DND-41 (cell line): ENCODE measurements around the gene C1QTNF6.

Source experiments
- ATAC-seq: fragments of 200-7000 bp; cut with Tn5 transposase; 3 replicates; pipeline ENCODE4 v1.9.1; 2021; ENCODE audit warnings: low read depth; ENCODE audit not compliant: insufficient read depth
- DNase-seq: peaks from one replicate; pipeline ENCODE4 v3.0.0-alpha.2; 2020
- H2AFZ ChIP-seq: 2 replicates; pipeline ENCODE4 v1.6.0; 2012; ENCODE audit warnings: low read depth, low read length
- H3K27ac ChIP-seq: 2 replicates; pipeline ENCODE4 v1.5.1; 2012; ENCODE audit warnings: low read length, inconsistent platforms
- H3K27me3 ChIP-seq: fragments of 200-600 bp; sonication (generic); 2 replicates; pipeline ENCODE4 v1.6.0; 2012; ENCODE audit warnings: low read length, mild to moderate bottlenecking, inconsistent platforms; ENCODE audit not compliant: insufficient read depth, poor library complexity
- H3K36me3 ChIP-seq: 2 replicates; pipeline ENCODE4 v1.5.1; 2012; ENCODE audit warnings: low read length, inconsistent platforms; ENCODE audit not compliant: insufficient read depth
- H3K4me1 ChIP-seq: 2 replicates; pipeline ENCODE4 v1.5.1; 2012; ENCODE audit warnings: mild to moderate bottlenecking, low read length; ENCODE audit not compliant: insufficient read depth
- H3K4me2 ChIP-seq: 2 replicates; pipeline ENCODE4 v1.6.0; 2012; ENCODE audit warnings: mild to moderate bottlenecking, moderate library complexity, low read length, inconsistent platforms; ENCODE audit not compliant: insufficient read depth
- H3K4me3 ChIP-seq, 2 experiments: fragments of 200-600 bp in 1 of 2; shearing (Covaris generic) in 1 of 2; 2 replicates each; pipeline ENCODE4 v1.5.1; 2012 to 2016; ENCODE audit warnings: inconsistent platforms in 2 of 2, low read length in 2 of 2, mild to moderate bottlenecking in 2 of 2, low read depth in 1 of 2, moderate library complexity in 1 of 2
- H3K79me2 ChIP-seq: 2 replicates; pipeline ENCODE4 v1.6.0; 2012; ENCODE audit warnings: low read length, inconsistent platforms; ENCODE audit not compliant: insufficient read depth
- H3K9ac ChIP-seq: 2 replicates; pipeline ENCODE4 v1.6.0; 2012; ENCODE audit warnings: low read depth, mild to moderate bottlenecking, inconsistent platforms, low read length, moderate library complexity
- H3K9me3 ChIP-seq: 2 replicates; pipeline ENCODE4 v1.5.1; 2012; ENCODE audit warnings: low read length, moderate library complexity, mild to moderate bottlenecking, inconsistent platforms; ENCODE audit not compliant: insufficient read depth, severe bottlenecking
- H4K20me1 ChIP-seq: 2 replicates; pipeline ENCODE4 v1.6.0; 2012; ENCODE audit warnings: low read length; ENCODE audit not compliant: insufficient read depth
- EZH2 ChIP-seq: IDR thresholded peaks from 3 replicates; pipeline ENCODE4 v1.6.1; 2012; ENCODE audit warnings: borderline replicate concordance, low read depth, mild to moderate bottlenecking, moderate library complexity, low read length, inconsistent platforms; ENCODE audit not compliant: severe bottlenecking
- TF ChIP-seq, protein P1 (sequence below): IDR thresholded peaks from 2 replicates; pipeline ENCODE4 v1.5.1; 2012; ENCODE audit warnings: borderline replicate concordance, low read length, moderate library complexity, mild to moderate bottlenecking; ENCODE audit not compliant: poor library complexity, severe bottlenecking; ENCODE audit errors: extremely low read depth

The C1QTNF6 gene

DNA sequence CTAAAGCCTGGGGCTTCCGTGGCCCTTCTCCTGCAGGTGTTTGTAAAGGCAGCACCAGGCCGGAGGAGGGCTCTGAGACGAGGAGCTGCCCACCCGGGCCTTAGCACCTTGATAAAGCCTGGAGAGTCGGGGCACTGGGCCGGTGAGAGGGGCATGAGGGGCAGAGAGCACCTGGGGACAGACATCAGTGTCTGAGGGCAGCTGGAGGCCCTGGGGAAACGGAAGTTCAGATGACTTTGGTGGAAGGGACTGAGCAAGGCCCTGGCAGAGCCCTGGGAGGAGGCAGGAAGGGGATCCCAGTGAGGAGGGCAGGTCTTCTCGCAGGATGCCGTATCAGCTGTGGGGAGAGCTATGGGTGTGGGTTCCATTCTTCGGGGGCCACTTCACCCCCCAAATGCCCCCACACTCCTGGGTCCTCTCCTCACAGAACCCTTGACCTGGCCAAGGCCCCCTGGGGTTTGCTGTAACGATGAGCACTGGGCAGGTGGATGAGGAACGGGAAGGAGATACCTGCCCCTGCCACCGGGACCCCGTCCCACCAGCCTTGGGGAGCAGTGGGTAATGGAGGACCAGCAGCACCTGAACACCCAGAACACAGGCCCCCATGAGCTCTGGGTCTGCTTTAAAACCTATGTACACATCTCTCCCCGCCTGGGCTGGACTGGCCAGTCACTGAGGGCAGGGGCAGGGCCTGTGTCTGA, 7.4 kb downstream of the C1QTNF6 start:
- TF ChIP-seq, protein P1, sequence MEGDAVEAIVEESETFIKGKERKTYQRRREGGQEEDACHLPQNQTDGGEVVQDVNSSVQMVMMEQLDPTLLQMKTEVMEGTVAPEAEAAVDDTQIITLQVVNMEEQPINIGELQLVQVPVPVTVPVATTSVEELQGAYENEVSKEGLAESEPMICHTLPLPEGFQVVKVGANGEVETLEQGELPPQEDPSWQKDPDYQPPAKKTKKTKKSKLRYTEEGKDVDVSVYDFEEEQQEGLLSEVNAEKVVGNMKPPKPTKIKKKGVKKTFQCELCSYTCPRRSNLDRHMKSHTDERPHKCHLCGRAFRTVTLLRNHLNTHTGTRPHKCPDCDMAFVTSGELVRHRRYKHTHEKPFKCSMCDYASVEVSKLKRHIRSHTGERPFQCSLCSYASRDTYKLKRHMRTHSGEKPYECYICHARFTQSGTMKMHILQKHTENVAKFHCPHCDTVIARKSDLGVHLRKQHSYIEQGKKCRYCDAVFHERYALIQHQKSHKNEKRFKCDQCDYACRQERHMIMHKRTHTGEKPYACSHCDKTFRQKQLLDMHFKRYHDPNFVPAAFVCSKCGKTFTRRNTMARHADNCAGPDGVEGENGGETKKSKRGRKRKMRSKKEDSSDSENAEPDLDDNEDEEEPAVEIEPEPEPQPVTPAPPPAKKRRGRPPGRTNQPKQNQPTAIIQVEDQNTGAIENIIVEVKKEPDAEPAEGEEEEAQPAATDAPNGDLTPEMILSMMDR, result no peak
- TF ChIP-seq EZH2, result no peak
- no peak for DNase-seq
- Histone ChIP-seq H3K4me3 (no peak overlapping the region), H2AFZ (no peak overlapping the region), H3K27ac (no peak overlapping the region), H3K36me3 (no peaks in the 10 kb centered on the region), H3K27me3 (peaks cover 4% of the 10 kb centered on the region), H4K20me1 (no peaks in the 10 kb centered on the region), H3K4me2 (no peak overlapping the region), H3K4me1 (no peaks in the 10 kb centered on the region), H3K9me3 (no peaks in the 10 kb centered on the region), H3K9ac (no peak overlapping the region), H3K79me2 (no peaks in the 10 kb centered on the region)
- ATAC-seq, result no peak

DNA sequence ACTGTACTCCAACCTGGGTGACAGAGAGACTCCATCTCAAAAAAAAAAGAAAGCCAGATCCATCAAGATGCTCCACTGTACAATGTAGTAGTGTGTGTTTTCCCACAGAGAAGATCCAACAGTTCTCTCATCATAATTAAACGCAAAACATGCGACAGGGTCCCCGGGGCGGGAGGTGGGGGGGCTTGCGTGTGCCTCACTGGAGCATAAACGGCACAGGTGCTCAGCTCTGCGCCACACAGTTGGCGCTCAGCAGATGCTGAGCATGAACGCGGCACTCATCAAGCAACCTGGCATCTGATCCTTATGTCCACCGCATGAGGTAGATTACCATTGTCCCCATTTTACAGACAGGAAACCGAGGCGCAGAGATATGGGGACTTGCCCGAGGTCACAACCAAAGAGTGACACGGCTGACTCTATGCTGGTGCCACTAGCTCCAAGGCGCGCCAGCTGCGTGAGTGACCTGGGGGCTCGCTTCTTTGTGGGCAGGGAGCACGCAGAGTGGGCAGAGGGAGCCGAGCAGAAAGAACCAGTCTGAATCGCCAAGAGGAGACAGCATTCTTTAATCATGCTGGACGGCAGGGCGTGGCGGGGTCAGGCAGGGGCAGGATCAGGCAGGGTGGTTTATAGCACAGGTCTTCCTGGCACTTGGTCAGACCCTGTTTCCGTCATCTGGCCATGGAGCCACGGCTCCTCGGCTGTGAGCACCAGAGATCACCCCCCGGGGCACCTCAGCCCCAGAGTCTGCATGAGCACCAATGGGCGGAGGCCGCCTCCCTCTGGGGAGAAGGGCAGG, 8.2 kb downstream of the C1QTNF6 start:
- Histone ChIP-seq H4K20me1 (no peaks in the 10 kb centered on the region), H2AFZ (no peak overlapping the region), H3K9me3 (no peaks in the 10 kb centered on the region), H3K4me3 (no peak overlapping the region), H3K9ac (no peak overlapping the region), H3K4me2 (no peak overlapping the region), H3K79me2 (no peaks in the 10 kb centered on the region), H3K4me1 (no peaks in the 10 kb centered on the region), H3K27me3 (peaks cover 4% of the 10 kb centered on the region), H3K27ac (no peak overlapping the region), H3K36me3 (no peaks in the 10 kb centered on the region)
- no peak for TF ChIP-seq EZH2
- TF ChIP-seq, protein P1, result no peak
- no peak for ATAC-seq
- DNase-seq, result no peak

- Histone ChIP-seq H2AFZ (no peak overlapping the region), H3K79me2 (no peaks in the 10 kb centered on the region), H4K20me1 (no peaks in the 10 kb centered on the region), H3K4me2 (no peak overlapping the region), H3K4me3 (no peak overlapping the region), H3K9ac (no peak overlapping the region), H3K9me3 (no peaks in the 10 kb centered on the region), H3K36me3 (no peaks in the 10 kb centered on the region), H3K27me3 (peaks cover 9% of the 10 kb centered on the region), H3K4me1 (no peaks in the 10 kb centered on the region), H3K27ac (no peak overlapping the region)
- no peak for DNase-seq
- ATAC-seq, result no peak
- TF ChIP-seq EZH2, result no peak
- TF ChIP-seq, protein P1, result no peak
These were observed 8.9 kb downstream of the C1QTNF6 start for GRCh38 chr22:37179126-37179470.
